ENCODE measurements around the gene PRPF40B. TPM values are rescaled to one million over a fixed set of nuclear protein-coding genes. Genes with fewer than 3 reads are reported as not detected.

PRPF40B gene
- polyA plus RNA-seq, 2 donors, result 10.6 to 19.9 TPM

DNA sequence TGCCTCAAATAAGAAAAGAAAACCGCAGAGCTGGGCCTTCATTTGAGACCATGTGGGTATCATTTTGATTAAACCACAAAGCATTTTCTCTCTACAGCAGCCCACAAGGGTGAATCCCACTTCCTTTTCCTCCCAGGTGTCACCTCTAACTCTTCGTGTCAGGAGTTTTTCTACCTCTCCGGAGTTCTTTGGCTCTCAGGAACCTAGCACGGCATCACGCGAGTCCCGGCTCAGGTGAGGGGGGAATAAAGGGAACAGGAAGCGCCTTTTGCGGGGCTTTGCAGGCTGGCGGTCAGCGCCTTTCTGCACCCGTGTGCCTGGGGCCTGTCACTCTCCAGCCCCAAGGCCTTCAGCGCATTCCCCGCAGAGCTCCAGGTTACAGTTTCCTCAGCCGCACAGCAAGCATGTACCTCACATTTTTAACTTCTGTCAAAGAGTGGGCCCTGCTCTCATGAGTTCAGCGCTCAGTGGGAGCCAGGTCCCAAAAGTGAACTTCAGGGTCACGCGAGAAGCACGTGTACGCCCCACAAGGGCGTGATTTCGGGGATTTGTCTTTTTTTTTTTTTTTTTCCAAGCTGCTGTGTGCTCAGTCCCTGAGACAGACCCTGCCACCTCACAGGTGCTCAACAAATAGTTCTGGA lies 740 bp upstream of the PRPF40B start:
- H3K27me3 ChIP-seq (ENCODE audit: control insufficient read depth in 1 of 2, insufficient read depth in 2 of 2, low read length in 2 of 2), result no peaks in the 10 kb centered on the region
- no peaks in the 10 kb centered on the region for H3K36me3 ChIP-seq (ENCODE audit: control insufficient read depth in 2 of 2, insufficient read depth in 2 of 2, low read length in 1 of 2)
- H3K4me3 ChIP-seq (ENCODE audit: low read depth in 1 of 2, low read length in 2 of 2), result peak overlapping the region; percentile 42 to 67
- H3K27ac ChIP-seq (ENCODE audit: low read depth in 2 of 2, low read length in 1 of 2), result peak overlapping the region; percentile 82 to 84
- H3K4me1 ChIP-seq (ENCODE audit: control insufficient read depth in 2 of 2, insufficient read depth in 2 of 2, low read length in 1 of 2), result peaks cover 0 to 5% of the 10 kb centered on the region in 2 donors
- WGBS, 2 donors, result 1% methylated on average over 22 of the region's 22 CpGs
- H3K9me3 ChIP-seq (ENCODE audit: control insufficient read depth in 2 of 2, insufficient read depth in 1 of 2, low read depth in 1 of 2, low read length in 1 of 2), result no peaks in the 10 kb centered on the region

DNA sequence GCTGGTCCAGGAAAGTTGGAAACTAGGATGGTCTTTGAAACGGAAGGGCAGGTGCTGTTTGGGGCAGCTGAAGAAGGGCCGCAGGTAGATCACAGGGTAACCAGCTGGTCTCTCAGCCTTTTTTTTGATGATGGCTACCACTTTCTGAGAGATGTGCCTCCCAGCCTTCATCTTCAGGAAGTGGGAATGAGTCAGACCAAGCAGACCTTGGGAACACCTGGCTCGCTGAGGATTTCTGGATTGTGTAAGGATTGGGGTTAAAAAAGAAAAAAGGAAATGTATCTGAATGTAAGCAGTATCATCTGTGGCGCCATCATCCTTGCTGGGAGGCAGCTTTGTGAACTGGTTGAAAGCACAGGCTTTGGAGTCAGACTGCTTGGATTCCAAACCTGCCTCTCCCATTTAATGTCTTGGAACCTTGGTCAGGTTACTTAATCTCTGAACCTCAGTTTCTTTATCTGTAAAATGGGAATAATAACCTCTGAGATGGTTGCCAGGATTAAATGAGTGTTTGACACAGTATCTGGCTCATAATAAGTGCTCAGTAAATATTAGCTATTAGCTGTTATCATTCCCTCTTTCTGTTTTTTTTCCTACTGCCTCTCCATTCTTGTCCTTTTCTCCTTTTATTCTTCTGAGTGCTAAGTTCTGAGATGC lies 1.7 kb downstream of the PRPF40B start:
- Histone ChIP-seq H3K27ac (ENCODE audit: low read depth in 2 of 2, low read length in 1 of 2) (no peak overlapping the region), H3K9me3 (ENCODE audit: control insufficient read depth in 2 of 2, insufficient read depth in 1 of 2, low read depth in 1 of 2, low read length in 1 of 2) (no peaks in the 10 kb centered on the region), H3K27me3 (ENCODE audit: control insufficient read depth in 1 of 2, insufficient read depth in 2 of 2, low read length in 2 of 2) (no peaks in the 10 kb centered on the region), H3K36me3 (ENCODE audit: control insufficient read depth in 2 of 2, insufficient read depth in 2 of 2, low read length in 1 of 2) (no peaks in the 10 kb centered on the region), H3K4me1 (ENCODE audit: control insufficient read depth in 2 of 2, insufficient read depth in 2 of 2, low read length in 1 of 2) (peaks cover 0 to 5% of the 10 kb centered on the region in 2 donors), H3K4me3 (ENCODE audit: low read depth in 1 of 2, low read length in 2 of 2) (no peak overlapping the region)
- 42 to 44% methylated on average over 4 of the region's 4 CpGs for whole genome bisulfite sequencing, 2 donors

DNA sequence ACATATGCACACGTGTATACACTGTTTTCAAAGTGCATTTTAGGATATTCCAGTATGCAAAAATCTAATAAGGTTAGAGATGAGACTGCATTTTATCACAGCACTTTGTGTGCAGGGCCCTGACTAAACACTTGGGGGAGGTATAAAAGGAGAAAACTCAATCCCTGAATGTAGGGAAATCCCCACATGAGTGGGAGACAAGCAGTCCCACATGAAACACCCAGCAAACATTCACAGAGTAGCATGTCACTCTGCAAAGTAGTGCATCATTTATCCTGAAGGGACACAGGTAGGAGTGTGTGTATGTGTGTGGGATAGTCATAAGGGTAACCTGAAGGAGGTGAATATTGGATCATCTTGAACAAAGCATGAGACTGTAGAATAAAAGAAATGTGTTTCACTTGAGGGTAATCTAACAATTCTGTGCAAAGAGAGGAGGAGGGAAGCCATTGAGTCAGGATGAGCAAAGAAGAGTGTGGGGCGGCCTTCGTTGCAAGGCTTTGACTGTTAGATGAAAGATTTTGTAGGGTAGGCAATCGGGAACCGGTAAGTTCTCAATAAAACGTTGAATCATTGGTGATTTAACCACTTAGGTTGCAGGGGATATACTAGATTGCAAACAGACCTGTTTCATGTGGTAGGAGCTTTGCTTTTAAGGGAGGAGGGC lies 2.9 kb downstream of the PRPF40B start:
- WGBS, 2 donors, result 75 to 79% methylated on average over 6 of the region's 6 CpGs
- H3K27ac ChIP-seq (ENCODE audit: low read depth in 2 of 2, low read length in 1 of 2), result no peak overlapping the region
- H3K9me3 ChIP-seq (ENCODE audit: control insufficient read depth in 2 of 2, insufficient read depth in 1 of 2, low read depth in 1 of 2, low read length in 1 of 2), result no peaks in the 10 kb centered on the region
- H3K4me1 ChIP-seq (ENCODE audit: control insufficient read depth in 2 of 2, insufficient read depth in 2 of 2, low read length in 1 of 2), result peaks cover 0 to 5% of the 10 kb centered on the region in 2 donors
- no peak overlapping the region for H3K4me3 ChIP-seq (ENCODE audit: low read depth in 1 of 2, low read length in 2 of 2)
- H3K36me3 ChIP-seq (ENCODE audit: control insufficient read depth in 2 of 2, insufficient read depth in 2 of 2, low read length in 1 of 2), result no peaks in the 10 kb centered on the region
- no peaks in the 10 kb centered on the region for H3K27me3 ChIP-seq (ENCODE audit: control insufficient read depth in 1 of 2, insufficient read depth in 2 of 2, low read length in 2 of 2)

DNA sequence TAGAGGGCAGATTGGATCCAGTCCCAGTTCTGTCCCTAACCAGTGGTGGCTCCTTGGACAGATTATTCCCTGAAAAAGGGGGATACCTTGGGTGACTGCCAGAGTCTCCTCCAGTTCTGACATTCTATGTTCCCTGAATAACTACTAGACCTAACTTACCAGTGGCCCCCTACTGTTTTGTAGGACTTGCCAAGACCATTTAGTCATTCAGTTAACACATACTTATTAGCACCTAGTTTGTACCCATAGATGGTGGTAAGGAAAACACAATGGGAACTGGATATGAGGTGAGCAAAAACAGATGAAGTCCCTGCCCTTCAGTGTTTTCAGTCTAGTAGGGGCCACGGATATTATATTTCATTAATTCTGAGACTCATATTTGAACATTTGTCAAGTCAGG lies 3.5 kb downstream of the PRPF40B start:
- Histone ChIP-seq H3K4me1 (ENCODE audit: control insufficient read depth in 2 of 2, insufficient read depth in 2 of 2, low read length in 1 of 2) (peaks cover 0 to 5% of the 10 kb centered on the region in 2 donors), H3K27ac (ENCODE audit: low read depth in 2 of 2, low read length in 1 of 2) (no peak overlapping the region), H3K4me3 (ENCODE audit: low read depth in 1 of 2, low read length in 2 of 2) (no peak overlapping the region), H3K27me3 (ENCODE audit: control insufficient read depth in 1 of 2, insufficient read depth in 2 of 2, low read length in 2 of 2) (no peaks in the 10 kb centered on the region), H3K36me3 (ENCODE audit: control insufficient read depth in 2 of 2, insufficient read depth in 2 of 2, low read length in 1 of 2) (no peaks in the 10 kb centered on the region), H3K9me3 (ENCODE audit: control insufficient read depth in 2 of 2, insufficient read depth in 1 of 2, low read depth in 1 of 2, low read length in 1 of 2) (no peaks in the 10 kb centered on the region)
- WGBS, 2 donors, result 94 to 96% methylated on average over 1 of the region's 1 CpG

DNA sequence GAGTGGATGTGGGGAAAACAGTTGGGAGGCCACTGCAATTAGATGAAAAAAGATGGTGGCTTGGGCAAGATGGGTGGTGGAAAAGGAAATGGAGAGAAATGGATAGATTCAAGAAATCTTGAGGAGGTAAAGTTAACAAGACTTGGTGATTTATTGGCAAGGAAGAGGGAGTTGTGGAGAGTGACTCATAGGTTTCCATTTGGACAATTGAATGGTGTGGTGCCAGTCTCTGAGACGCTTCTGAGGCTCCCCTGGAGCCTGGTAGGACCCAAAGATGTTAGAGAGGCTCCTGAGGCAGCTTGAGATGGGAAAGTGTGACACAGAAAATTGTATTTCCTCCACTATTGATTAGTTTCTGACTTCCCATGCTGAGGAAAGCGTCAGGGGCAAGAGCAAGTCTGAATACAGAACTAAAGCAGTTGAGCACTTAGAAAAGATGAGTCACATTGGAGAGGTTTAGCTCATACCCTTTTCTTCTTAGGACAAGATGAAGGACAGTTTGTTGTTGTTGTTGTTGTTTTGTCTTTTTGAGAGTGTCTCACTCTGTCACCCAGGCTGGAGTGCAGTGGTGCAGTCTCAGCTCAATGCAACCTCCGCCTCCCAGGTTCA lies 4.5 kb downstream of the PRPF40B start:
- no peaks in the 10 kb centered on the region for H3K27me3 ChIP-seq (ENCODE audit: control insufficient read depth in 1 of 2, insufficient read depth in 2 of 2, low read length in 2 of 2)
- no peaks in the 10 kb centered on the region for H3K9me3 ChIP-seq (ENCODE audit: control insufficient read depth in 2 of 2, insufficient read depth in 1 of 2, low read depth in 1 of 2, low read length in 1 of 2)
- 77 to 82% methylated on average over 3 of the region's 3 CpGs for WGBS, 2 donors
- H3K4me1 ChIP-seq (ENCODE audit: control insufficient read depth in 2 of 2, insufficient read depth in 2 of 2, low read length in 1 of 2), result no peaks in the 10 kb centered on the region
- no peaks in the 10 kb centered on the region for H3K36me3 ChIP-seq (ENCODE audit: control insufficient read depth in 2 of 2, insufficient read depth in 2 of 2, low read length in 1 of 2)
- no peak overlapping the region for H3K4me3 ChIP-seq (ENCODE audit: low read depth in 1 of 2, low read length in 2 of 2)
- no peak overlapping the region for H3K27ac ChIP-seq (ENCODE audit: low read depth in 2 of 2, low read length in 1 of 2)

DNA sequence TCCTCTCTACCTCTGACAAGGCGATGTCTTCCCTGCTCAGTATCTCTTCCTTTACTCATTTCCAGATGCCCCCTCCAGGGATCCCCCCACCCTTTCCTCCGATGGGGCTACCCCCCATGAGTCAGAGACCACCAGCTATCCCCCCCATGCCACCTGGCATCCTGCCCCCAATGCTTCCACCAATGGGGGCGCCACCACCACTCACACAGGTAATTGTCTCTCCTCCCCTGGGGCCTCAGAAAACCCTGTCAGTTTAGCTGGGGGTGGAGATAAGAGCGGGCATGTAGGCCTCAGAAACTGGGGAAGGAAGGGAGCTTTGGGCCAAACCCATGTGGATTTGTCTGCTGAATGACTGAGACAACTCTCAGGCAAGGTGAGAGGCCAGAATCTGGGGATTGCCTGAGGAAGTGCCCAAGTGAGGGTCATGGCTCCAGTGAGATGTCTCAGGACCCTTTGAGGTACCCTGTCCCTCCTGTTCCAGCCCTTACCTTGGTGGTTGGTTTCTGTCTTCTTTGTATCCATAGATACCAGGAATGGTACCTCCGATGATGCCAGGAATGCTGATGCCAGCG lies 8.1 kb downstream of the PRPF40B start:
- Histone ChIP-seq H3K27me3 (ENCODE audit: control insufficient read depth in 1 of 2, insufficient read depth in 2 of 2, low read length in 2 of 2) (no peaks in the 10 kb centered on the region), H3K9me3 (ENCODE audit: control insufficient read depth in 2 of 2, insufficient read depth in 1 of 2, low read depth in 1 of 2, low read length in 1 of 2) (no peaks in the 10 kb centered on the region), H3K36me3 (ENCODE audit: control insufficient read depth in 2 of 2, insufficient read depth in 2 of 2, low read length in 1 of 2) (no peaks in the 10 kb centered on the region), H3K27ac (ENCODE audit: low read depth in 2 of 2, low read length in 1 of 2) (no peak overlapping the region), H3K4me1 (ENCODE audit: control insufficient read depth in 2 of 2, insufficient read depth in 2 of 2, low read length in 1 of 2) (no peaks in the 10 kb centered on the region), H3K4me3 (ENCODE audit: low read depth in 1 of 2, low read length in 2 of 2) (no peak overlapping the region)
- 88% methylated on average over 6 of the region's 6 CpGs for WGBS, 2 donors

DNA sequence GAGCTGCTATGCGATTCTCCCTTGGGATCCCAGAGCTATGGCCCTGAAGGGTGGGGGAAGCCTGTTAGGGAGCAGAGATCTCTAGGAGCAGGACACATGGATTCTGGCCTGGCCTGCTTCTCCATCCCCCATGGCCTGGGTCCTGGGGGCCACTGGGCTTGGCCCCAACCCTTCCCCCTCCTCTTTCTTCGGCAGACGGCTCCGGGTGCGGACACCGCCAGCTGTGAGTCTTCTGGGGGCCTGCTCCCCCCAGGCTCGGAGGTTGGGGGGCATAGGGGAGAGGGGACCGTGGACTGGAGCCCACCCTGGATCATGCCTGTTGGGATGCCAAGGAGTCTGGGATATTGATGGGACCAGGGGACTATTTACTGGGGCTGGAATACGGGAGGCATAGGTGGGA lies 9.0 kb downstream of the PRPF40B start:
- H3K36me3 ChIP-seq (ENCODE audit: control insufficient read depth in 2 of 2, insufficient read depth in 2 of 2, low read length in 1 of 2), result no peaks in the 10 kb centered on the region
- 93% methylated on average over 9 of the region's 9 CpGs for WGBS, 2 donors

DNA sequence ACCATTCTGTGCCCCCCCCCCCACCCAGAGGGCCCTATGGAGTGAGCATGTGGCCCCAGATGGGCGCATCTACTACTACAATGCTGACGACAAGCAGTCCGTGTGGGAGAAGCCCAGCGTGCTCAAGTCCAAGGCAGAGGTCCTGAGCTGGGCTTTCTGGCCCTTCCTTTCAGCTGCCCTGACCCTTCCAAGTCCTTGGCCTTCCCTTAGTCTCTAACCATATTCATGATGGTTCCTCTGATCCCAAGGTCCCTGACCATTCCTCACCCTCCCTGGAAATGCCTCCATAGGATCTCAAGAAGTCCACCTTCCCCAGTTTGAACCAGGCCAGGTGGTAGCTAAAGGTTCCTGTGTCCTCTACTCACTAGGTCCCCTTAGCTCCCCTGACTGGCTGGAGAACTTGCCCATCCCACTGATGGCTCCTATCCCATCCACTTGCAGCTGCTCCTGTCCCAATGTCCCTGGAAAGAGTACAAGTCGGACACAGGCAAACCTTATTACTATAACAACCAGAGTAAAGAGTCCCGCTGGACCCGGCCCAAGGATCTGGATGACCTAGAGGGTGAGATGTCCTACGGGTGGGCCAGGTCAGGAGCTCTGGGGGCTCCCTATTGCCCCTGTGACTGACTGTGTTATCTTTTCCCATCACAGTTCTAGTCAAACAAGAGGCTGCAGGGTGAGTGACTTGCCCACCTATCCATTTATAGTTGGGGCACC lies 9.8 kb downstream of the PRPF40B start:
- Histone ChIP-seq H3K4me3 (ENCODE audit: low read depth in 1 of 2, low read length in 2 of 2) (no peak overlapping the region), H3K27ac (ENCODE audit: low read depth in 2 of 2, low read length in 1 of 2) (no peak overlapping the region), H3K4me1 (ENCODE audit: control insufficient read depth in 2 of 2, insufficient read depth in 2 of 2, low read length in 1 of 2) (no peaks in the 10 kb centered on the region), H3K9me3 (ENCODE audit: control insufficient read depth in 2 of 2, insufficient read depth in 1 of 2, low read depth in 1 of 2, low read length in 1 of 2) (no peaks in the 10 kb centered on the region), H3K36me3 (ENCODE audit: control insufficient read depth in 2 of 2, insufficient read depth in 2 of 2, low read length in 1 of 2) (no peaks in the 10 kb centered on the region), H3K27me3 (ENCODE audit: control insufficient read depth in 1 of 2, insufficient read depth in 2 of 2, low read length in 2 of 2) (no peaks in the 10 kb centered on the region)
- WGBS, 2 donors, result 92 to 93% methylated on average over 8 of the region's 8 CpGs

More for the DNA sequence above, 9.0 kb downstream of the PRPF40B start:
- Histone ChIP-seq H3K4me1 (ENCODE audit: control insufficient read depth in 2 of 2, insufficient read depth in 2 of 2, low read length in 1 of 2) (no peaks in the 10 kb centered on the region), H3K9me3 (ENCODE audit: control insufficient read depth in 2 of 2, insufficient read depth in 1 of 2, low read depth in 1 of 2, low read length in 1 of 2) (no peaks in the 10 kb centered on the region), H3K27me3 (ENCODE audit: control insufficient read depth in 1 of 2, insufficient read depth in 2 of 2, low read length in 2 of 2) (no peaks in the 10 kb centered on the region), H3K27ac (ENCODE audit: low read depth in 2 of 2, low read length in 1 of 2) (no peak overlapping the region), H3K4me3 (ENCODE audit: low read depth in 1 of 2, low read length in 2 of 2) (no peak overlapping the region)

Data from esophagus (tissue), 2 donors.